OCI-LY7 (cell line): ENCODE results near the gene SLC29A1.

Experiments used
- EZH2phosphoT487 ChIP-seq: fragments of 200-600 bp; sonication (generic); IDR thresholded peaks from 2 replicates; pipeline ENCODE4 v1.6.1; 2018; ENCODE audit warnings: low read depth, borderline replicate concordance, mild to moderate bottlenecking, mixed run types, antibody characterized with exemption, low read length, moderate library complexity, mixed read lengths
- TF ChIP-seq, protein P1 (sequence below): fragments of 200-600 bp; sonication (generic); conservative IDR thresholded peaks from 2 replicates; pipeline ENCODE4 v1.5.1; 2014; ENCODE audit warnings: mild to moderate bottlenecking, antibody characterized with exemption, low read length, moderate library complexity, mixed read lengths

GRCh38 chr6:44176130-44176761 lies 47.1 kb upstream of the SLC29A1 start:
- TF ChIP-seq, protein P1, sequence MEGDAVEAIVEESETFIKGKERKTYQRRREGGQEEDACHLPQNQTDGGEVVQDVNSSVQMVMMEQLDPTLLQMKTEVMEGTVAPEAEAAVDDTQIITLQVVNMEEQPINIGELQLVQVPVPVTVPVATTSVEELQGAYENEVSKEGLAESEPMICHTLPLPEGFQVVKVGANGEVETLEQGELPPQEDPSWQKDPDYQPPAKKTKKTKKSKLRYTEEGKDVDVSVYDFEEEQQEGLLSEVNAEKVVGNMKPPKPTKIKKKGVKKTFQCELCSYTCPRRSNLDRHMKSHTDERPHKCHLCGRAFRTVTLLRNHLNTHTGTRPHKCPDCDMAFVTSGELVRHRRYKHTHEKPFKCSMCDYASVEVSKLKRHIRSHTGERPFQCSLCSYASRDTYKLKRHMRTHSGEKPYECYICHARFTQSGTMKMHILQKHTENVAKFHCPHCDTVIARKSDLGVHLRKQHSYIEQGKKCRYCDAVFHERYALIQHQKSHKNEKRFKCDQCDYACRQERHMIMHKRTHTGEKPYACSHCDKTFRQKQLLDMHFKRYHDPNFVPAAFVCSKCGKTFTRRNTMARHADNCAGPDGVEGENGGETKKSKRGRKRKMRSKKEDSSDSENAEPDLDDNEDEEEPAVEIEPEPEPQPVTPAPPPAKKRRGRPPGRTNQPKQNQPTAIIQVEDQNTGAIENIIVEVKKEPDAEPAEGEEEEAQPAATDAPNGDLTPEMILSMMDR: no peak
- no peak for TF ChIP-seq EZH2phosphoT487
